ENCODE data around the gene CRIM1. TPM values are rescaled to one million over a fixed set of nuclear protein-coding genes. Genes with fewer than 3 reads are reported as not detected.

CRIM1 gene
- total and polyA plus RNA-seq, 4 donors = 24.3 to 119 (median 58.4) TPM

GRCh38 chr2:36318547-36318946 is 37.0 kb upstream of the CRIM1 start:
- DNase-seq (no peak), ATAC-seq (ENCODE audit: insufficient read depth, low FRiP score) (no peak)
- Histone ChIP-seq H3K9me3 (ENCODE audit: control insufficient read depth in 4 of 4, insufficient read depth in 3 of 4, low read length in 3 of 4) (peaks cover 0 to 8% (median 0%) of the 10 kb centered on the region in 4 donors), H3K4me3 (no peak overlapping the region), H3K27ac (ENCODE audit: low read depth in 1 of 2, low read length in 1 of 2) (no peak overlapping the region), H3K36me3 (ENCODE audit: control insufficient read depth in 4 of 4, insufficient read depth in 4 of 4, low read length in 4 of 4) (no peaks in the 10 kb centered on the region), H3K9ac (ENCODE audit: insufficient read depth in 1 of 2, low read length in 2 of 2) (no peak overlapping the region), H3K27me3 (ENCODE audit: control insufficient read depth in 3 of 3, insufficient read depth in 3 of 3, low read length in 2 of 3) (no peaks in the 10 kb centered on the region), H3K4me1 (ENCODE audit: control insufficient read depth in 5 of 5, insufficient read depth in 5 of 5, low read length in 5 of 5) (no peaks in the 10 kb centered on the region)
- WGBS, 2 donors = 96 to 100% methylated on average over 1 of the region's 1 CpG
- TF ChIP-seq CTCF (IDR thresholded peaks at IDR 0.05; ENCODE audit: control extremely low read depth, extremely low read depth) = no peak

GRCh38 chr2:36322108-36322507 is 33.5 kb upstream of the CRIM1 start:
- no peaks in the 10 kb centered on the region for H3K4me1 ChIP-seq (ENCODE audit: control insufficient read depth in 5 of 5, insufficient read depth in 5 of 5, low read length in 5 of 5)
- no peaks in the 10 kb centered on the region for H3K36me3 ChIP-seq (ENCODE audit: control insufficient read depth in 4 of 4, insufficient read depth in 4 of 4, low read length in 4 of 4)
- no peak for TF ChIP-seq CTCF (IDR thresholded peaks at IDR 0.05; ENCODE audit: control extremely low read depth, extremely low read depth)
- WGBS, 2 donors = 58 to 63% methylated on average over 3 of the region's 3 CpGs
- no peaks in the 10 kb centered on the region for H3K9me3 ChIP-seq (ENCODE audit: control insufficient read depth in 4 of 4, insufficient read depth in 3 of 4, low read length in 3 of 4)
- H3K9ac ChIP-seq (ENCODE audit: insufficient read depth in 1 of 2, low read length in 2 of 2) = no peak overlapping the region
- H3K4me3 ChIP-seq = no peak overlapping the region
- no peaks in the 10 kb centered on the region for H3K27me3 ChIP-seq (ENCODE audit: control insufficient read depth in 3 of 3, insufficient read depth in 3 of 3, low read length in 2 of 3)
- H3K27ac ChIP-seq (ENCODE audit: low read depth in 1 of 2, low read length in 1 of 2) = no peak overlapping the region
- DNase-seq = peak in 2 of 3 donors; percentile 56 to 72
- no peak for ATAC-seq (ENCODE audit: insufficient read depth, low FRiP score)

GRCh38 chr2:36326286-36326685 is 29.3 kb upstream of the CRIM1 start:
- WGBS, 2 donors = 53 to 63% methylated on average over 4 of the region's 4 CpGs
- no peak for ATAC-seq (ENCODE audit: insufficient read depth, low FRiP score)
- H3K27me3 ChIP-seq (ENCODE audit: control insufficient read depth in 3 of 3, insufficient read depth in 3 of 3, low read length in 2 of 3) = no peaks in the 10 kb centered on the region
- H3K4me3 ChIP-seq = no peak overlapping the region
- H3K9me3 ChIP-seq (ENCODE audit: control insufficient read depth in 4 of 4, insufficient read depth in 3 of 4, low read length in 3 of 4) = no peaks in the 10 kb centered on the region
- H3K36me3 ChIP-seq (ENCODE audit: control insufficient read depth in 4 of 4, insufficient read depth in 4 of 4, low read length in 4 of 4) = no peaks in the 10 kb centered on the region
- H3K4me1 ChIP-seq (ENCODE audit: control insufficient read depth in 5 of 5, insufficient read depth in 5 of 5, low read length in 5 of 5) = peaks cover 0 to 17% (median 0%) of the 10 kb centered on the region in 5 donors
- no peak overlapping the region for H3K27ac ChIP-seq (ENCODE audit: low read depth in 1 of 2, low read length in 1 of 2)
- DNase-seq = no peak
- TF ChIP-seq CTCF (IDR thresholded peaks at IDR 0.05; ENCODE audit: control extremely low read depth, extremely low read depth) = no peak
- no peak overlapping the region for H3K9ac ChIP-seq (ENCODE audit: insufficient read depth in 1 of 2, low read length in 2 of 2)

GRCh38 chr2:36329251-36329650 is 26.3 kb upstream of the CRIM1 start:
- ATAC-seq (ENCODE audit: insufficient read depth, low FRiP score) = no peak
- no peaks in the 10 kb centered on the region for H3K9me3 ChIP-seq (ENCODE audit: control insufficient read depth in 4 of 4, insufficient read depth in 3 of 4, low read length in 3 of 4)
- no peak overlapping the region for H3K27ac ChIP-seq (ENCODE audit: low read depth in 1 of 2, low read length in 1 of 2)
- peaks cover 0 to 17% (median 0%) of the 10 kb centered on the region in 5 donors for H3K4me1 ChIP-seq (ENCODE audit: control insufficient read depth in 5 of 5, insufficient read depth in 5 of 5, low read length in 5 of 5)
- peak in 2 of 3 donors; percentile 27 to 42 for DNase-seq
- H3K27me3 ChIP-seq (ENCODE audit: control insufficient read depth in 3 of 3, insufficient read depth in 3 of 3, low read length in 2 of 3) = no peaks in the 10 kb centered on the region
- no peak overlapping the region for H3K9ac ChIP-seq (ENCODE audit: insufficient read depth in 1 of 2, low read length in 2 of 2)
- no peak overlapping the region for H3K4me3 ChIP-seq
- TF ChIP-seq CTCF (IDR thresholded peaks at IDR 0.05; ENCODE audit: control extremely low read depth, extremely low read depth) = no peak
- H3K36me3 ChIP-seq (ENCODE audit: control insufficient read depth in 4 of 4, insufficient read depth in 4 of 4, low read length in 4 of 4) = no peaks in the 10 kb centered on the region
- 57 to 91% methylated on average over 2 of the region's 2 CpGs for WGBS, 2 donors

All from lung (tissue), 12 donors.